Occipital lobe (tissue), 2 donors: Measurements from ENCODE around the gene TMEM86B. TPM values are rescaled to one million over a fixed set of nuclear protein-coding genes. Genes with fewer than 3 reads are reported as not detected.

Experiments
- DNase-seq: peaks from one replicate; lab custom pipeline; 2025; lab: John Stamatoyannopoulos, UW
- total RNA-seq: library from RNA; depleted of rRNA; stranded (reverse); fragments of >200 nt; gene quantifications from one replicate; pipeline ENCODE4 v1.2.3, GENCODE V29; 2014

The TMEM86B gene, protein sequence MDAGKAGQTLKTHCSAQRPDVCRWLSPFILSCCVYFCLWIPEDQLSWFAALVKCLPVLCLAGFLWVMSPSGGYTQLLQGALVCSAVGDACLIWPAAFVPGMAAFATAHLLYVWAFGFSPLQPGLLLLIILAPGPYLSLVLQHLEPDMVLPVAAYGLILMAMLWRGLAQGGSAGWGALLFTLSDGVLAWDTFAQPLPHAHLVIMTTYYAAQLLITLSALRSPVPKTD
- total RNA-seq, result 0.78 TPM

DNA sequence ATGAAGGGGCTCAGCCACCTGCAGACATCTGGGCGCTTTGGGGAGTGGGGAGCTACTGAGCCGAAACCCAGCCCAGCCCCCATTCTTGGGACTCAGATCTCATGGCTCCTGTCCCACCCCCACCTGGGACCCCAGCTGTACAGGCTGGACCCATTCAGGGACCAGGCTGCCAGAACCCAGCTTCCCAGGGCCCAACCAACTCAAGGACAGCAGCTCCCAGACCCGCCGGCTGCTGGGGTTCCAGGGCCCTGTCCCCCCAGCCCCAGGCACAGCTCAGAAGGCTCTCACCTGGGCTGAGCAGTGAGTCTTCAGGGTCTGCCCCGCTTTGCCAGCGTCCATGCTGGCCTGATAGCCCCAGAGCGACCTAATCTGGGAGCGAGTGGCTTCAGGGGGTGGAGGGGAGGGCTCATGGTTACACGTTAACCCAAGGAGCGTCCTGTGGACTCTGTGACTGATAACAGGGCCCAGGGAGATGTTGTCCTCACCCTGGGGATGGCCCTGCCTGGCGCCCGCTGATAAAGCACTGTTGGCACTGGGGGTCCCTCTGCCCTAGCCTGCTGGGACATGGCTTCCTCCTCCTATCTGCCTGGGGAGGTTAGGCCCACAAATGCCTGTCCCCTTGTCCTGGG, at the start of gene TMEM86B:
TSS of gene TMEM86B (minus strand) at position 361 of the 629 bp plus-strand sequence. CDS start at position 339, 22 bp downstream.
- no peak for DNase-seq

DNA sequence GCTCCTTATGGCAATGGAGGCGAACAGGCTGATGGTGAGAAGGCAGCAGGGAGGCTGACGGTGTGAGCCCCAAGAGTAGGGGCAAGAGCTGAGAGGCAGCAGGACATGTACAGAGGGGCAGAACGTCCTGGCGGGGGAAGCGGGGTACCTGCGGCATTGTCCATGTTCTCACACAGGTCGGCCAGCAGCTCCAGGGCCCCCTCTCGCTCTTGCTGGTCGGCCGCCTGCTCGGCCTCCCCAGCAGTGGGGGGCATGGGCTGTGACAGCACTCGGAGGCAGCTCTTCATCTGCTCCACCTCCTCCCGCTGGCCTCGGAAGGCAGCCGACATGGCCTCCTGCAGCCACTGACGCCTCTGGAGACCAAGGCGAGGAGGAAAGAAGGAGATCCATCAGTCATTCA, 48.9 kb upstream of the TMEM86B start:
- DNase-seq, result no peak

DNA sequence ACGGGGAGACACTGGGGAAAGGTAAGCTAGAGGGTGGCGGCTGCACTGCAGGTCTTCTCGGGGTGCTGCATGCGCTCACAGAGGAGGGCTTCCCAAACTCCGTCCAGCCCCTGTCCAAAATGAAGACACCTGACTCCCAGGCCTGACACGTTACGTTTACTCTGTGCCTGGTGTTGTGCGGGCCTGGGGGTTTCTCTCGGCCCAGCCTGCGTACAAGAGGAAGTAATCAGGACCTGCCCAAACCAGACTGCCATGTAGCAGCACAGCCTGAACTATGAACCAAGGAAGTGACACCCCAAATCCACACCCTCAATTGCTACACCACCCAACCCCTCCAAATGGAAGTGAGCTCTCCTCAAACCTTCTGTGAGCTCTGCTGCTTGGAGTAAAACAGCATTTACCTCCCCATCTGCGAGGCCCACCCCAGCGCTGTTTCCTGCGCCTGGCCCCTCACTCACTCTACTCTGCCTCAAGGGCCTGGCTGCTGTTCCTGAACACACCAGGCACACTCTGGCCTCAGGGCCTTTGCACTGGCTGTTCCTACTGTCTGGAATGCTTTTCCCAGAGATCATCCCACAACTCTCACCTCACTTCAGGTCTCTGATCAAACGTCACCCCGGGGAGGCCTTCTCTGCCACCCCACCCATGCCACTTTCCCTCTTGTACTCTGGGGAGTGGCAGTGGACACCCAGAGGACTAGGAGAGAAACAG, 48.3 kb upstream of the TMEM86B start:
- no peak for DNase-seq

DNA sequence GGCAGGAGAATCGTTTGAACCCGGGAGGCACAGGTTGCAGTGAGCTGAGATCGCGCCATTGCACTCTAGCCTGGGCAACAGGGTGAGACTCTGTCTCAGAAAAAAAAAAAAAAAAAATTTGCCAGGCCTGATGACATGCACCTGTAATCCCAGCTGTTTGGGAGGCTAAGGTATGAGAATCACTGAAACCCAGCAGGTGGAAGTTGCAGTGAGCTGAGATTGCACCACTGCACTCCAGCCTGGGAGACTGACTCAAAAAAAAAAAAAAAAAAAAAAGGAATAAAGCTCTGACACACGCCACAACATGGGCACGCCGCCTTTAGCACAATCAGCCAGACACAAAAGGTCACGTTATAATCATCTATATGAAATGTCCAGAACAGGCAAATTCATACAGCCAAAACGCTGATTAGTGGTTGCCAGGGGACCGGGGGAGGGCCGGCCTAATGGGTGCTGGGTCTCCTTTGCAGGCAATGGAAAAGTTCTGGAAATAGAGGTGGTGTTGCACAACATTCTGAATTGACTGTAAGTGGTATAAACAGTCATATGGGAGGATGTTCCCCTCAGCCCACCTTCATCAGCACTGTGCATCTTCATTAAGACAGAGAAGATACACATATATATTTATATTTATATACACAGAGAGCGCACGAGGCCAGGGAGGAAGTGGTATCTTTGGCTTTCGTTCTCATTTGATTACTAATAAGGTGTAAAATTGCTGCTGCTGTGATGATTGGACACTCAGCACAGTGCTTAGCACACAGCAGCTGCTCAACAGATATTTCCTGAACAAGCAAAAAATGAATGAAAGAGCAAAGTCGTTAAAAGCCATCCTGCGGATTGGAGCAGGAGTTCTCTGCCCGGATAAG, 47.5 kb upstream of the TMEM86B start:
- no peak for DNase-seq

DNA sequence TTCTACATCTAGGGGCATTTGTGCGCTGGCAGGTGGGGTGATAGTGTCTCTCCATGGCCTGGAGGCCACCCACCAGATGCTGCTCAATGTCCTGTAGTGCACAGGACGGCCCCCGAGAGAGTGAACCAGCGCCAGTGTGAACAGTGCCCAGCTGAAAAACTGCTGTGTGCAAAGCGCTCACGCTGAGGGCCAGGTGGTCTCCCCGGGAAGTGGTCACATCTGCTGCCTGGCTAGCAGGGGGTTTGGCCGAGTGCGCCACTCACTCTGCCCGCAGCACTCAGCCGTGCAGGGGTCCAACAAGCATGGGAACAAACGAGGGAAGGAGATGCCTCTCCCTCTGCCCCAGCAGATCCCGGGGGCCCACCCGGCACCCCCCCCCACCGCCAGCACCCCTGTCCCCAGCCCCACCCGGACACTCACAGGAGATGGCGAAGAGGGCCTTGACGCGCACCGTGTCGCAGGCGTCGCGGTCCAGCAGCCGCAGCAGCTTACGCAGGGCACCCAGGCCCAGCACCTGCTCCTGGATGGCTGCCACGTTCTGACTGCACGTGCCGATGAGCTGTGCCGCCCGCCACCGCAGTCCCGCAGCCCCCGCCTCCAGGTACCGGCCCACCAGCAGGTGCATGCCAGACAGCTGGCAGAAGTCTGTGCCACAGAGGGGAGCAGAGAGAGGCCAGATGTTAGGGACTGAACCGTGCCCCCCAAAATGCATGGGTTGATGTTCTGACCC, 45.6 kb upstream of the TMEM86B start:
- no peak for DNase-seq

DNA sequence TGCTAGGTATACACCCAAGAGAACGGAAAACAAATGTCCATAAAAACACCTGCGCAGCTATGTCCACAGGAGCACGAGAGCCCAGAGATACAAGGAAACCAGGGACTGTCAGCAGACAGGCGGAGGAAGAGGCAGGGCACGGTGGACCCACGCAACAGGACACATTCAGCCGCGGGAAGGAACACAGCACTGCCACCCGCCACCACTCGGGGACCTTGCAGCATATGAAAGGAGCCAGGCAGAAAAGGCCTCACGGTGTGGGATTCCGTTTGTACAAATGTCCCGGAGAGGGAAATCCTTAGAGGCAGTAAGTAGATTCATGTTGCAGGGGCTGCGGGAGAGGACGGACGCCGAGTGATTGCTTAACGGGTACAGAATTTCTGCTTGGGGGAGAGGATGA, 43.6 kb upstream of the TMEM86B start:
- no peak for DNase-seq

DNA sequence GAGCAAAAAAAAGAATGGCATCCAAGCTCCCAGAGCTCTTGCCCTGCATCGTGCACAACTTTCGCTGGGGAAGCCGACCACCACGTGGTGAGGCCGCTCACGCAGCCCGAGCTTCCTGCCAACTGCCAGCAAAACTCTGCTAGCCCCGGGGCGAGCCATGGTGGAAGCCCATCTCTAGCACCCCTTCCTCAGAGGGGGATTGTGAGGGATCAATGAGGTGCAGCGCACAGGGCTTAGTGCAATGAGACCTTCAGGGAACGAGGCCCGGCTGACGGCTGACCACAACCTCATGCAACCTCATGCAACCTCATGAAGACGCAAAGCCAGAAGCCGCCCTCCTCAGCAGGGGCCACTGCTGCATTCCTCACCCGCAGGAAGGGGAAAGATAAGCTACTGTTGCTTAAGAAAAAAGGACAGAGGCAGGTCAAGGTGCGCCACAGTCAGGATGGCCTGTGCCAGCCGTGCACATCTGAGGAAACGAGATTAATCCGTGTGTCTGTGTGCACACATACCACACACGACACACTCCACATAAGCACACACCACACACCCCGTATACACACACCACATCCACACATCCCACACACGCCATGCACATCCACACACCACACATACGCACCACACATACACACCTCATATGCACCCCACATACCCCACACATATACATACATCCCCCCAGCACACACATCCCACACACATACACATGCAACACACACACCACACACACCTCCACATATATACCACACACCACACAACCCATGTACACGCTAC, 41.8 kb upstream of the TMEM86B start:
- no peak for DNase-seq

DNA sequence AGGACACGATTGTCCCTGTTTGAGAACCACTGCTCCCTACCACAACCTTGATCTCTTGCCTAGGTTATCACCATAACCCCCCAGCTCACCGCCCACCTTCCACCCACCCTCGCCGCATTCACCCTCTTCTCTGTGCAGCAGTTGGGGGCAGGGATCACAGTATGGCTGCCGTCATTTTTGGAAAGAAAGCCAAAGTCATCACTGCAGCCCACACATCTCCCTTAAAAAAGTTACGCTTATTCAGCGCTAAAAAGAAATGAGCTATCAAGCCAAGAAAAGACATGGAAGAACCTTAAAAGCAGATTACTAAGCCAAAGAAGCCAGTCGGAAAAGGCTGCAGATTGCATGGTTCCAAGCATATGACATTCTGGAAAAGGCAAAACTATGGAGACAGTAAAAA, 40.7 kb upstream of the TMEM86B start:
- no peak for DNase-seq

DNA sequence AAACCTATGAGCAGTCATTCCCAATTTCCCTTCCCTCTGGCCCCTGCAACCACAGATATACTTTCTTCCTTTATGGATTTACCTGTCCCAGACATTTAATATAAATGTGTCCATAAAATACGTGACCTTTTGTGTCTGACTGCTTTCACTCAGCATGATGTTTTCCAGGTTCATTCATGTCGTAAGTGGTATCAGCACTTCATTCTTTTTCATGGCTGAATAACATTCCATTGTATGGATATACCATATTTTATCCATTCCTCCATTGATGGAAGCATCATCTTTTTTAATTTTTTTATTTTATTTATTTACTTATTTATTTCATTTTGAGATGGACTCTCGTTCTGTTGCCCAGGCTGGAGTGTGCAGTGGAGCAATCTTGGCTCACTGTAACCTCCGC, 38.3 kb upstream of the TMEM86B start:
- DNase-seq, result no peak

DNA sequence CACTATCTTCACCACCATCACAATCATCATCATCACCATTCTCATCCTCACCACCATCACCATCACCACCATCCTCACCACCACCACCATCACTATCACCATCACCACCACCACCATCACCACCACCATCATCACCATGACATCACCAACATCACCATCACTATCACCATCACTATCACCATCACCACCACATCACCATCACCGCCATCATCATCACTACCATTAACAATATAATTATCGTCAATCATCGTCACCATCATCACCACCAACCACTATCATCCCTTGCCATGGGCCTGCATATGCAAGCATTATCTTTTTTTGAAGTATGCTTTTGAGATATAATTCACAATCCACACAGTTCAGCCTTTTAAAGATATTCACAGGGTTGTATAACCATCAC, 37.8 kb upstream of the TMEM86B start:
- DNase-seq, result no peak

DNA sequence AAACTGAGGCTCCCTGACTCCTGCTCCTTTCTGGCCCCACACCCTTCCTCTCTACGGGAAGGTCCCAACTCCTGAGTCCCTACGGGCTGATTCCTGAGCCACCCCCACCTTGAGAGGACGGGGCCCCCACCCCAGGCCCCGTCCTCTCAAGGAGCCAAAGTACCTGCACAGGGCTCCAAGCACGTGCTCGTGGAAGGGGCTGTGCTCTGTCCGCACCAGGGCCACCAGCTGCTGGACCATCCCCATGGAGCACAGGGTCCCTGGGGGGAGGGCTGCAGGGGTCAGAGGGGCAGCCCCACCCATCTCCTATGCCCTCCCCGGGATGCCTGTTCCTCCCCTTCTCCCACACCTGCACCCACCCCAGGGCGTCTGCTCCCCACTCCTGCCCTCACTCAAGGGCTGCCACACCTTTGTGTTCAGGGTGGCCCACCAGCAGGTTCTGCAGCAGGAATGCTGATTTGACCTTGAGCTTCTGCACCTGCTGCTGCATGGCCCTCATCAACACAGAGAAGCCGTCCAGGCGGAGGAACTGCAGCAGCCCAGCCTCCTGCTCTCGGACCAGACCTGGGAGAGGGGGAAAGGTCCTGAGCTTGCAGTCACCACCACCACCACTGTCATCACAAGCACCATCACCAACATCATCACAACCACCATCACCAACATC, 37.3 kb upstream of the TMEM86B start:
- DNase-seq, result no peak

DNA sequence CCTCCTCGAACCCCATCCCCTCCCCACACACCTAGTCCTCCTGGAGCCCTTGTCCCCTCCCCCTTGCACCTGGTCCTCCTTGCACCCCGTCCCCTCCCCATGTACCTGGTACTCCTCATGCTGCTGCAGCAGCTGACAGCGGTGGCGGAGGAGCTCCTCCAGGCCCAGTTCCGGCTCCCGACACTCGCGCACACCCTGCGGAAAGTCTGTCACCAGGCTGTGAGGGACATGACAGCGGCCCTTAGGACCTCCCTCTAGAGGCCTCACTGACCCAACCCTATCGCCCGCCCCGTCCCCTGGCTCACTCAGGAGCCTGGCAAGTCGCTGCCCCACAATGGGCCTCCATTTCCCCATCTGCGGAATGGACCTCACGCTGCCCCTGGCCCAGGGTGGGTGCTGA, 36.6 kb upstream of the TMEM86B start:
- no peak for DNase-seq

DNA sequence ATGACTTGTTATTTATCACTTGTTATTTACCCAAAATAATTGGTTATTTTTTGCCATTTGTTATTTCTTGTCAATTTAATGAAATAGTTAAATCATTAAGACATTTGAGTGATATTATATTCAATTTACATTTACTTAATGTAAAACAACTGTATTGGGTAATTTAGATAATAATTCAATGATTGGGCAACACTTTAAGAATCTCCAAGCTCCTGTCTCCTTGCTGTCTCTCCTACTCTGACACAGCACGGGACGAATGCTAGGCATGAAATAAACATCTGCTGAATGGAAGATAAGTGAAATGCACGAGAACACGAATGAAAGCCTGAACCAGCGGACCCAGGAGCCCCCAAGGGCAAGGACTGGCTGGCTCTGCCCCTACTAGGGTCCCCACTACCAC, 36.0 kb upstream of the TMEM86B start:
- no peak for DNase-seq

DNA sequence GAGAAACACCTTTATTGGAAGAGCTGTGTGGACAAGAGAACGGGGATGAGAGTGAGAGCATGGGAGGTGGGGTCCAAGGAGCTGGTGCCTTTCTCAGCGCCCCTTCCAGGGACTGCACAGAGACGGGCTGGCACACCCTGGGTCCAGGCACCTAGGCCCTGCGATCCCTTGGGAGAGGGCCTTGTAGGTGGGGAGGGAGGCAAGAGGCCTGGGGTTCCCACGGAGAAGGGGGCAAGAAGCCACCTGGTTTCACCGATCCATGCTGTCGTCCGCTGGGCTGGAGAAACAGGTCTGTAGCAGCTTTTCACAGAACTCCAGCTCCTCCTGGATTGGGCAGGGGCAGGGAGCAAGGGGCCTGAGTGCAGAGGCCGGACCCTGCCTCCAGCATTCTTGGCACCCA, 33.8 kb upstream of the TMEM86B start:
- no peak for DNase-seq

DNA sequence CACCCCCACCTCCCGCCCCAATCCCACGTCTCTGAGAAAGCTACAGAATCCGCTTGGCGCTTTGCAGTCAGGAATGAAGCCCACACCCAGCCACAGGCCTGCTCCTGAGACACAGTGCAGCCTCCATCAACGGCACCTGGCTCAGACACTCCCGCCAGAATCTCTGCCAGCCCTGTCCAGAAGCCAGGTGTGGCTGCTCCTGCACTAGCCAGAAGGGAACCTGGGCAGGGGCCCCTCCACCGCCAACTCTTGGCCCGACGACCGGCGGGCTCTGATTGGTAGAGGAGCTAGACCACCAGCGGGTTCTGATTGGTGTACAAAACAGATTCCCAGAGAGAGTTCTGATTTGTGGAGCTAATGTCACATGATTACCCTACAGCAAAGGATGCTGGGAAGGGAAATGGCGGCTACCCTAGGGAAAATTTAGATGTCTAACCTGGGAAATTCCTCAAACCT, 33.1 kb upstream of the TMEM86B start:
- no peak for DNase-seq

DNA sequence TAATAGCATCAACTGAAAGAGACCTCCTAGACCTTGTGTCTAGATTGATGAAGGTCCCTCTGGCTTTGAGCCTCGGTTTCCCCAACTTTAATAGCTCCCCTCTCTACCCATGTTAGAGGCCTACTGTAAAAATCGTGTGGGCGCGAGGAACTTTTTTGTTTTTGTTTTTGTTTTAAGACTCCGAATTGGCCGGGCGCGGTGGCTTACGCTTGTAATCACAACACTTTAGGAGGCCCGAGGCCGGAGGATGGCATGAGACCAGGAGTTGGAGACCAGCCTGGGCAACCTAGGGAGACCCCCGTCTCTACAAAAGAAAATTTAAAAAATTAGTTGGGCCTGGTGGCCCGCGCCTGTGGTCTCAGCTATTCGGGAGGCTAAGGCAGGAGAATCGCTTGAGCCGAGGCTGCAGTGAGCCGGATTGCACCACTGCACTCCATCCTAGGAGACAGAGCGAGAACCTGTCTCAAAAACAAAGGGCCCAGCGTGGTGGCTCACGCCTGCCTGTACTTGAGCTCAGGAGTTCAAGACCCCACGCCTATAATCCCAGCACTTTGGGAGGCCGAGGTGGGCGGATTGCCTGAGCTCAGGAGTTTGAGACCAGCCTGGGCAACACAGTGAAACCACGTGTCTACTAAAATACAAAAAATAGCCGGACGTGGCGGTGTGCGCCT, 31.1 kb upstream of the TMEM86B start:
- no peak for DNase-seq

DNA sequence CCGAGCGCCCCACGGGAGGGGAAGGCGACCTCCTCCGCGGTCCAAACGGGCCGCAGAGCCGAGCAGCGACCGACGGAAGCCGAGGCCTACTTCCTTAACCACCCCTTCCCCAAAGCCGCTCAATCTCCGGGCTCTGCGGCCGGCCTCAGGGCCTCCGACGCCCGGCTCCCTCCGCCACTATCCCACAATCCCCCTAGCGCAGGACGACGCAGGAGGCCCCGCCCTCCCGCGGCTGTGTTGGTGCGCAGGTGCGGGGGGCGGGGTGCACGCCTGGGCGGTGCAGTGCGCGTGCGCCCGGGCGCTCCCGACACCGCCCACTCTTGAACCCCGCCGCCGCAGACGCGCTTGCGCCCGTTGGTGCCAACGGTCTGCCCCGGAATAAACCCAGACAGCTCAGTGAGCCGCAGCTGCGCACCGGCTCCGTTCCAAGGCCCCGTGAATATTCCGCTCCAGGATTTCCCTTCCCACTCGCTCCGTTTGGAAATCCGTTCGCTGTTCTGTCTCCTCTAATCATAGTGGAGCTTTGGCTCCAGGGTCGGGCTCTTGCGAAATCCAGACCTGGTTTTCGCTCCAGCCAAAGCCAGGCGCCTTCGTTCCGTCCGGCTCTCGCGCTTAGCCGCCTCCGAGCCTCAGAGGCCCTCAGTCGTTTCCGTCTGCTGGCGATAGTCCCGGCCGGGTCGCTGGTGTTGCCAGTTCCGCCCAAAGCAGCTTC, 30.4 kb upstream of the TMEM86B start, which contains the start of gene PPP6R1:
TSS of gene PPP6R1 (minus strand) at position 190 of the 712 bp plus-strand sequence. CDS start 11,914 bp downstream, outside the sequence.
- peak; percentile 93 for DNase-seq

DNA sequence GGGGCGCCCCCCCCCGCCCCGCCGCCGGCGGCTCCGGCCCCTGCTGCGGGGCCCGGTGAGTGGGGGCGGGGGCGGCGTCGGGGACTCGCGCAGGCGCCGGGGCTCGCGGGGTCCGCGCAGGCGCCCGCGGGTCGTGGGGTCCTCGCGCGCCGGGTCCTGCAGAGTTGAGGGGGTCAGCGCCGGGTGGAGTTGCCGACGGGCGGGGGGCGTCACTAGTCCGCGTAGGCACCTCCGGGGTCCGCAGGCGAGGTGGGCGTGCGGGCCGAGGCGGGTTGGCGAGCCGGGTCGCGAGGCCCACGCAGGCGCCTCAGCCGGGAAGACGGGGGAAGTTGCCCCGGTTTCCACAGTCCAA, 29.9 kb upstream of the TMEM86B start:
- no peak for DNase-seq
